ENCODE data around the gene CRACR2A. TPM values are rescaled to one million over a fixed set of nuclear protein-coding genes. Genes with fewer than 3 reads are reported as not detected.

Gene CRACR2A
- total RNA-seq, 1 donor: 9.5 TPM

GRCh38 chr12:3646561-3647241 lies 106.2 kb downstream of the CRACR2A start:
- H3K4me3 ChIP-seq (ENCODE audit: low read depth, low read length): no peak overlapping the region
- DNase-seq (ENCODE audit: low read depth): no peak
- no peak for TF ChIP-seq CTCF (IDR thresholded peaks at IDR 0.05; ENCODE audit: insufficient read depth, low read depth, low read length)

GRCh38 chr12:3645091-3645490 lies 107.8 kb downstream of the CRACR2A start:
- no peak for DNase-seq (ENCODE audit: low read depth)
- no peak for TF ChIP-seq CTCF (IDR thresholded peaks at IDR 0.05; ENCODE audit: insufficient read depth, low read depth, low read length)
- no peak overlapping the region for H3K4me3 ChIP-seq (ENCODE audit: low read depth, low read length)

GRCh38 chr12:3644104-3644503 lies 108.8 kb downstream of the CRACR2A start:
- H3K4me3 ChIP-seq (ENCODE audit: low read depth, low read length): no peak overlapping the region
- no peak for TF ChIP-seq CTCF (IDR thresholded peaks at IDR 0.05; ENCODE audit: insufficient read depth, low read depth, low read length)
- no peak for DNase-seq (ENCODE audit: low read depth)

- peak; percentile 75 for DNase-seq (ENCODE audit: low read depth)
- no peak overlapping the region for H3K4me3 ChIP-seq (ENCODE audit: low read depth, low read length)
- no peak for TF ChIP-seq CTCF (IDR thresholded peaks at IDR 0.05; ENCODE audit: insufficient read depth, low read depth, low read length)
Observed at GRCh38 chr12:3641428-3642018, 111.4 kb downstream of the CRACR2A start.

DNA sequence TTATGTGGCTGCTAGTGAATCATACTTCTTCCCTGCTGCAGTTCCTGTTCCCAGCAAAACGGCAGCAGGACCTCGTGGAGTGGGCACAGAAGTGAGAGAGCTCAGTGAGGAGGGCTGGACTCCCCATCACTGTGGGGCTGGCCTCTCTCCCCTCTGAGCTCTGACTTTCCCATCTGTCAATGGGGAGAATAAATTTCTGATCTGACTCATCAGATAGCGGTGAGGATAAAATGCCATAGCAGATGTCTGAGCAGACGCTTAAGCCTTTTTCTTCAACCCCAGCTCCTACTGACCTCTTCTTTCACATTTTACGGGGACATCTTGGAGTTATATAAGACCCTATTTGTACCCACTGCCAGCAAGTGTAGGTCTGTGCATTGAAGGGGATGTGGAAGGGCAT lies 116.6 kb downstream of the CRACR2A start:
- no peak for TF ChIP-seq CTCF (IDR thresholded peaks at IDR 0.05; ENCODE audit: insufficient read depth, low read depth, low read length)
- DNase-seq (ENCODE audit: low read depth): no peak
- H3K4me3 ChIP-seq (ENCODE audit: low read depth, low read length): no peak overlapping the region

- no peak for DNase-seq (ENCODE audit: low read depth)
- H3K4me3 ChIP-seq (ENCODE audit: low read depth, low read length): no peak overlapping the region
- TF ChIP-seq CTCF (IDR thresholded peaks at IDR 0.05; ENCODE audit: insufficient read depth, low read depth, low read length): no peak
Observed at GRCh38 chr12:3634348-3634747, 118.6 kb downstream of the CRACR2A start.
